Heart left ventricle (tissue), 16 donors: Measurements from ENCODE around the gene RTL9. TPM values are rescaled to one million over a fixed set of nuclear protein-coding genes. Genes with fewer than 3 reads are reported as not detected.

Experiments
- ATAC-seq, 4 donors: fragments of 200-7000 bp; cut with Tn5 transposase; one replicate each; pipeline ENCODE4 v1.9.1; 2020 to 2022; ENCODE audit warnings: moderate library complexity in 4 of 4, mild to moderate bottlenecking in 3 of 4, moderate number of reproducible peaks in 1 of 4
- DNase-seq, 5 donors: peaks; one replicate each; pipeline ENCODE4 v3.0.0-alpha.2; 2020
- H3K27ac ChIP-seq, 12 donors: fragments of 200-600 bp; sonication (generic) in 4 of 12; one replicate each; pipeline versions ENCODE4 v1.5.0 to v1.8.0; 2016 to 2022; ENCODE audit warnings: mild to moderate bottlenecking in 2 of 12
- H3K27me3 ChIP-seq, 9 donors: fragments of 200-600 bp; sonication (generic) in 2 of 9; one replicate each; pipeline versions ENCODE4 v1.5.1 to v1.8.0; 2016 to 2022; ENCODE audit warnings: mild to moderate bottlenecking in 3 of 9
- H3K36me3 ChIP-seq, 9 donors: fragments of 200-600 bp; sonication (generic) in 2 of 9; one replicate each; pipeline versions ENCODE4 v1.5.0 to v1.8.0; 2018 to 2022; ENCODE audit warnings: mild to moderate bottlenecking in 2 of 9
- H3K4me1 ChIP-seq, 12 donors: fragments of 200-600 bp; sonication (generic) in 4 of 12; one replicate each; pipeline versions ENCODE4 v1.5.0 to v1.8.0; 2016 to 2022; ENCODE audit warnings: mild to moderate bottlenecking in 3 of 12
- H3K4me3 ChIP-seq, 12 donors: fragments of 200-600 bp; sonication (generic) in 4 of 12; one replicate each; pipeline versions ENCODE4 v1.5.0 to v1.8.0; 2017 to 2022; ENCODE audit warnings: mild to moderate bottlenecking in 9 of 12, moderate library complexity in 4 of 12
- H3K9me3 ChIP-seq, 12 donors: fragments of 200-600 bp; sonication (generic) in 4 of 12; one replicate each; pipeline versions ENCODE4 v1.5.0 to v1.8.0; 2016 to 2022; ENCODE audit warnings: mild to moderate bottlenecking in 1 of 12
- POLR2A ChIP-seq, 2 donors: fragments of 450-650 bp; IDR thresholded peaks; one replicate each; pipeline ENCODE4 v1.6.1; 2017; ENCODE audit warnings: antibody characterized with exemption in 2 of 2, mild to moderate bottlenecking in 2 of 2, moderate library complexity in 2 of 2
- whole genome bisulfite sequencing, 4 donors: extraction: QIAGEN DNeasy Blood & Tissue Kit in 2 of 4; methylation state at CpG; one replicate each; pipeline versions ENCODE4 v1.1.5 to v1.1.7; 2013 to 2018; 5-methylcytosine and 5-hydroxymethylcytosine counted together
- intact Hi-C, 10 donors: fragments of 100-400 bp; cut with DNase I; formaldehyde crosslinking; loops; one replicate each; pipeline versions ENCODE4 v1.11.1 to v1.14.2; 2022
- polyA plus RNA-seq, 2 donors: library from polyadenylated mRNA; stranded (reverse); fragments of 200-250 nt; gene quantifications; one replicate each; pipeline ENCODE4 v1.2.3, GENCODE V29; 2013
- total RNA-seq, 9 donors: library from RNA; depleted of rRNA in 2 of 9; stranded (reverse); fragments of >200 nt in 2 of 9; fragmentation: NEBNext Ultra II Directional in 3 of 9; extraction: Animal tissue kit (Norgen Biotek cat#: 25700) in 3 of 9; gene quantifications; one replicate each; pipeline versions ENCODE4 v1.1.0 to v1.2.4, GENCODE V29; 2016 to 2023
- TF ChIP-seq, protein P1 (sequence below), 12 donors: fragments of 200-600 bp; sonication (generic) in 4 of 12; IDR thresholded peaks; one replicate each; pipeline versions ENCODE4 v1.5.0 to v1.8.0; 2018 to 2022; ENCODE audit warnings: antibody characterized with exemption in 12 of 12, mild to moderate bottlenecking in 5 of 12
- donor health status: ischemic (EF 13 %, LVEDD 7.1; RV severe dilation, severe dysfunction).
- donor health status: healthy with polysubstance abuse.
- donor health status: DM: no; HTN: yes; CAD: no.
- donor health status: DM: no; HTN: no; CAD: no.
- donor health status: ischemic (EF 25% LVEDD 6.9; RV normal size, moderate dysfunction).
- donor health status: ischemic (EF 25% LVEDD 5.7; RV mildly dilated, moderate dysfunction).
- donor health status: healthy.
- donor health status: DM: yes; HTN: yes; CAD: no.
- donor health status: ischemic (EF 35%, LVEDD 5.7; RV mildly dilated, moderate dysfunction).
- donor health status: nonischemic (EF 11% LVEDD 7.7; RV severe dilation, severe dysfunction).
- donor health status: DM: yes; HTN: yes; CAD: no.
- donor health status: PGD.
- donor health status: ischemic (EF 29% LVEDD 5.4; RV normal size, mild dysfunction).
- donor health status: nonischemic (EF 23%, LVEDD 6.1; RV moderate dilation, normal function).

RTL9 gene
- total and polyA plus RNA-seq, 11 donors = 0.15 to 2.0 (median 0.65) TPM

DNA sequence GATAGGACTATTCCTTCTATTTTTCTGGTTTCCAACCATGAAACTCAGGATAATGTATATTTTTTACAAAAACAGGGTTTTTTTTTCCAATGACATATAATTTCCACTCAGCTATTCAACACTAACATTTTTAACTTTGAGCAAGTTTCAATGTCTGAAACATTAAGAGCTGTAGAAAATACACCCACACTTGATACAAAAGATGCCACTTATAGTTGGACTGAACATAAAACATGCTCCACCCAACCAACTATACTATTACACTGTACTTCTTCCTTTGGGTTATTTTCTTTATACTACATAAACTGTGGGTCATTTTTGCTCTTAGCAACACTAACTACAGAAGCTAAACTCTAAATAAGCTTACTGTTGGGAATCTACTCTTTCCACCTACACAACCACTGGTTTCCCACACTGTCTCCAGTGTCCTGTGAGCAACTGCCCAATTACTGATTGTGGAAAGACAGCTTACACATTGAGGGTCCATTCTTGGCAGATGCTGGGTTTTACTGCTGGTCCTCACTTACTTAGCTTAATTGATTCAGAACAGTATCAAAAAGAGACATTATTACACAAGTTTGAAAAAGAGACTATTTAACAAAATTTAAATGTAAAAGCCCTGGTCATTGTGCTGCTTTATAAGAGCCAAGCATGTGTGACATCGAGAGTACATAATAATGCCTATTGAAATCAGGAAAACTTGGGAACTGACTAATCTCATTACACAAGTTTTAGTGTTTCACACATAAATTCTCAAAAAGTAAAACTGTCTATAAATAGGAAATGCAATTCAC lies 47.0 kb upstream of the RTL9 start:
- no peak overlapping the region for H3K27ac ChIP-seq
- no peaks in the 10 kb centered on the region for H3K9me3 ChIP-seq
- 74 to 90% (median 86%) methylated on average over 1 of the region's 1 CpG for WGBS, 4 donors
- no peak overlapping the region for H3K4me3 ChIP-seq
- TF ChIP-seq, protein P1, sequence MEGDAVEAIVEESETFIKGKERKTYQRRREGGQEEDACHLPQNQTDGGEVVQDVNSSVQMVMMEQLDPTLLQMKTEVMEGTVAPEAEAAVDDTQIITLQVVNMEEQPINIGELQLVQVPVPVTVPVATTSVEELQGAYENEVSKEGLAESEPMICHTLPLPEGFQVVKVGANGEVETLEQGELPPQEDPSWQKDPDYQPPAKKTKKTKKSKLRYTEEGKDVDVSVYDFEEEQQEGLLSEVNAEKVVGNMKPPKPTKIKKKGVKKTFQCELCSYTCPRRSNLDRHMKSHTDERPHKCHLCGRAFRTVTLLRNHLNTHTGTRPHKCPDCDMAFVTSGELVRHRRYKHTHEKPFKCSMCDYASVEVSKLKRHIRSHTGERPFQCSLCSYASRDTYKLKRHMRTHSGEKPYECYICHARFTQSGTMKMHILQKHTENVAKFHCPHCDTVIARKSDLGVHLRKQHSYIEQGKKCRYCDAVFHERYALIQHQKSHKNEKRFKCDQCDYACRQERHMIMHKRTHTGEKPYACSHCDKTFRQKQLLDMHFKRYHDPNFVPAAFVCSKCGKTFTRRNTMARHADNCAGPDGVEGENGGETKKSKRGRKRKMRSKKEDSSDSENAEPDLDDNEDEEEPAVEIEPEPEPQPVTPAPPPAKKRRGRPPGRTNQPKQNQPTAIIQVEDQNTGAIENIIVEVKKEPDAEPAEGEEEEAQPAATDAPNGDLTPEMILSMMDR (IDR thresholded peaks at IDR 0.05) = no peak
- no peak for TF ChIP-seq POLR2A (IDR thresholded peaks at IDR 0.05)
- H3K27me3 ChIP-seq = peaks cover 0 to 19% (median 0%) of the 10 kb centered on the region in 9 donors
- no peaks in the 10 kb centered on the region for H3K36me3 ChIP-seq
- intact Hi-C loops = loop anchor here in 5 of 10 donors (10.0 kb wide), 4 partner anchors 47 to 147 kb away; no protein-coding TSS in a partner anchor
- no peak for ATAC-seq
- no peak for DNase-seq
- peaks cover 0 to 21% (median 1%) of the 10 kb centered on the region in 12 donors for H3K4me1 ChIP-seq

DNA sequence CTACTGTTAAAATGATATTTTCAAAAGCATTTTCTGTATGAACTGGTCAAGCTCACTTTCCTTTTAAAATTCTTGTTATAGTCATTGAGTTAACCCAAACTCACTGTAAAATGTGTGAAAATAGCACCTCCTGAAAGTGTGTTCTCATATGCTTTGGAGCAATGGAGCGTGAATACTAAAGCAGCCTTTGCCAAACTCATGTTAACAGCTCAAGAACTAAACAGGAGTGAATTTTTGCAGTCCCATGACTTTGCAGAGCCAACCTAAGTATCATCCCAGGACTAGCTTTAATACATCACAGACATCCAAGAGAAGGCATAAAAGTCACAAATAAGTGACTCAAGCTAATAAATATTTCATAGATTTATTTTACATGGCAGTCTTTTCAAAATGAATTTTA lies 43.1 kb upstream of the RTL9 start:
- Histone ChIP-seq H3K27ac (no peak overlapping the region), H3K27me3 (peaks cover 0 to 23% (median 0%) of the 10 kb centered on the region in 9 donors), H3K9me3 (no peaks in the 10 kb centered on the region), H3K4me3 (no peak overlapping the region), H3K4me1 (peaks cover 0 to 17% (median 3%) of the 10 kb centered on the region in 12 donors), H3K36me3 (no peaks in the 10 kb centered on the region)
- WGBS, 4 donors = 53 to 77% (median 63%) methylated on average over 1 of the region's 1 CpG
- TF ChIP-seq POLR2A (IDR thresholded peaks at IDR 0.05) = no peak
- TF ChIP-seq, protein P1 (IDR thresholded peaks at IDR 0.05) = no peak
- no peak for ATAC-seq
- DNase-seq = no peak
- intact Hi-C loops = loop anchor here in 6 of 10 donors (5.0 to 10.0 kb wide), 6 partner anchors 51 to 153 kb away; no protein-coding TSS in a partner anchor

DNA sequence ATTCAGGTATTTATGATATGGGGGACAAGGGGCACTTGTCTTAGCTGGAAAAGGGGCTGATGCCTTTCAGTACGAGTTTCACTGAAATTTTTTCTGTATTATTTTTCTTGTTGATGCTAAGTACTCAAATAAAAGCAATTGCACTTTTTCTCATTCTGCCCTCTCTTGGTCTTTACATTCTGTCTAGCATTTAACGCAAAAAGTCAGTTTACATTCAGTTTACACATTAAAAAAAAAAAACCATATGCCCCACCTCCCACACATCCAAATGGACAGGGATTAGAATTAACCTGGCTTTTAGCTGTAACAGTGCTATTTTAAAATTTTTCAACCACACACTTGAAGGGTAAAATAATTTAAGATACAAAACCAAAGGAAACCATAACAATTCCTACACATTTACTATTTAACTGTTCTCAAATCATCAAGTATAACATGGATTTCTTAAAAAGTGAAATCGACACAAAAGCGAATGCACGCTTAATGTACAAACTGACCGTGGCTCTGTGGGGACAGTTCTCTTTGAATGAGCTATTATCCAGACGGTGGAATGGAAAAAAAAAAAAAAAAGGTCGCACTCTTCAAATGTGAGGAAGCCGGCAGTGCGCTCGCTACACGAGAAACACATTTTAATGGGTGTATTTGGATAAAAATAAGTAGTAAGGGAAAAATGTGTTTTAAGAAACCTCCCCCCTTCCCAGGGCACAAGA lies 42.1 kb upstream of the RTL9 start:
- Histone ChIP-seq H3K27ac (no peak overlapping the region), H3K27me3 (peaks cover 0 to 27% (median 0%) of the 10 kb centered on the region in 9 donors), H3K36me3 (no peaks in the 10 kb centered on the region), H3K9me3 (no peaks in the 10 kb centered on the region), H3K4me3 (peak overlapping the region in 10 of 12 donors; percentile 62 to 97 (median 83)), H3K4me1 (peaks cover 0 to 14% (median 3%) of the 10 kb centered on the region in 12 donors)
- no peak for TF ChIP-seq POLR2A (IDR thresholded peaks at IDR 0.05)
- TF ChIP-seq, protein P1 (IDR thresholded peaks at IDR 0.05) = no peak
- 10 to 39% (median 24%) methylated on average over 12 of the region's 12 CpGs for WGBS, 4 donors
- intact Hi-C loops = loop anchor here in 6 of 10 donors (5.0 to 10.0 kb wide), 6 partner anchors 52 to 154 kb away; no protein-coding TSS in a partner anchor
- ATAC-seq (no peak), DNase-seq (no peak)
